Chondrocyte (in vitro differentiated cells): ENCODE data around the gene ZNF740. TPM values are rescaled to one million over a fixed set of nuclear protein-coding genes. Genes with fewer than 3 reads are reported as not detected.

ENCODE experiments used
- DNase-seq: peaks from one replicate; pipeline ENCODE4 v3.0.0; 2021; ENCODE audit warnings: mixed read lengths, low spot score
- H3K27ac Mint-ChIP-seq: one replicate; pipeline ENCODE4 v1.8.0; 2021; ENCODE audit warnings: mild to moderate bottlenecking, moderate library complexity, mixed read lengths; ENCODE audit not compliant: unreplicated experiment
- H3K27me3 Mint-ChIP-seq: 2 replicates; pipeline ENCODE4 v1.8.0; 2021; ENCODE audit warnings: low read depth, mixed read lengths
- H3K36me3 Mint-ChIP-seq: 2 replicates; pipeline ENCODE4 v1.8.0; 2021; ENCODE audit warnings: low read depth, mixed read lengths
- H3K4me1 Mint-ChIP-seq: 2 replicates; pipeline ENCODE4 v1.8.0; 2021; ENCODE audit warnings: low read depth, mild to moderate bottlenecking, mixed read lengths
- H3K4me3 Mint-ChIP-seq: one replicate; pipeline ENCODE4 v1.8.0; 2021; ENCODE audit warnings: mild to moderate bottlenecking, moderate library complexity, mixed read lengths; ENCODE audit not compliant: unreplicated experiment
- H3K9me3 Mint-ChIP-seq: 2 replicates; pipeline ENCODE4 v1.8.0; 2021; ENCODE audit warnings: low read depth, mixed read lengths
- CTCF ChIP-seq: fragments of 200-600 bp; sonication (generic); IDR thresholded peaks from 2 replicates; pipeline ENCODE4 v1.5.0; 2021; ENCODE audit warnings: antibody characterized with exemption, mild to moderate bottlenecking, moderate library complexity
- total RNA-seq: library from RNA; stranded (reverse); gene quantifications from 3 replicates; pipeline ENCODE4 v1.2.1, GENCODE V29; 2021

The ZNF740 gene
- total RNA-seq, 1 donor from 2014 or later, result 36.7 TPM

GRCh38 chr12:53145383-53146260, 34.9 kb upstream of the ZNF740 start:
- TF ChIP-seq CTCF, result no peak
- no peaks in the 10 kb centered on the region for H3K4me1 Mint-ChIP-seq
- H3K27ac Mint-ChIP-seq, result no peak overlapping the region
- H3K36me3 Mint-ChIP-seq, result no peaks in the 10 kb centered on the region
- DNase-seq, result no peak
- H3K4me3 Mint-ChIP-seq, result no peak overlapping the region
- peaks cover 2% of the 10 kb centered on the region for H3K27me3 Mint-ChIP-seq
- H3K9me3 Mint-ChIP-seq, result no peaks in the 10 kb centered on the region

- TF ChIP-seq CTCF, result no peak
- Mint-ChIP-seq H3K36me3 (no peaks in the 10 kb centered on the region), H3K9me3 (no peaks in the 10 kb centered on the region), H3K27ac (no peak overlapping the region), H3K27me3 (no peaks in the 10 kb centered on the region), H3K4me3 (no peak overlapping the region), H3K4me1 (no peaks in the 10 kb centered on the region)
- no peak for DNase-seq
Measured at GRCh38 chr12:53147181-53147580, 33.3 kb upstream of the ZNF740 start.

GRCh38 chr12:53147653-53148052, 32.9 kb upstream of the ZNF740 start:
- Mint-ChIP-seq H3K27ac (no peak overlapping the region), H3K27me3 (no peaks in the 10 kb centered on the region), H3K4me1 (no peaks in the 10 kb centered on the region), H3K4me3 (no peak overlapping the region), H3K9me3 (no peaks in the 10 kb centered on the region), H3K36me3 (no peaks in the 10 kb centered on the region)
- no peak for TF ChIP-seq CTCF
- no peak for DNase-seq

- no peak overlapping the region for H3K4me3 Mint-ChIP-seq
- H3K27me3 Mint-ChIP-seq, result no peaks in the 10 kb centered on the region
- peaks cover 1% of the 10 kb centered on the region for H3K36me3 Mint-ChIP-seq
- no peak for TF ChIP-seq CTCF
- no peak for DNase-seq
- peaks cover 5% of the 10 kb centered on the region for H3K4me1 Mint-ChIP-seq
- no peaks in the 10 kb centered on the region for H3K9me3 Mint-ChIP-seq
- no peak overlapping the region for H3K27ac Mint-ChIP-seq
Measured at GRCh38 chr12:53151039-53151438, 29.5 kb upstream of the ZNF740 start.

- no peaks in the 10 kb centered on the region for H3K9me3 Mint-ChIP-seq
- peaks cover 1% of the 10 kb centered on the region for H3K36me3 Mint-ChIP-seq
- H3K27ac Mint-ChIP-seq, result no peak overlapping the region
- peaks cover 5% of the 10 kb centered on the region for H3K4me1 Mint-ChIP-seq
- no peak for DNase-seq
- no peak overlapping the region for H3K4me3 Mint-ChIP-seq
- no peak for TF ChIP-seq CTCF
- no peaks in the 10 kb centered on the region for H3K27me3 Mint-ChIP-seq
Measured at GRCh38 chr12:53152390-53152789, 28.1 kb upstream of the ZNF740 start.
